GM19043 (cell line): ENCODE data around the gene FBXO45.
A peak's percentile ranks its signal among the peaks of the same experiment; 100 is the strongest.
"Not testable (repeated sequence)": the region's sequence is repeated elsewhere in the genome, so short reads cannot be mapped to it uniquely, and the experiment has no call there.

Source experiments
- ATAC-seq: cut with Tn5 transposase; IDR thresholded peaks from one replicate; pipeline ENCODE4 v1.9.1; 2021; ENCODE audit warnings: low read depth; ENCODE audit not compliant: unreplicated experiment

Gene FBXO45

DNA sequence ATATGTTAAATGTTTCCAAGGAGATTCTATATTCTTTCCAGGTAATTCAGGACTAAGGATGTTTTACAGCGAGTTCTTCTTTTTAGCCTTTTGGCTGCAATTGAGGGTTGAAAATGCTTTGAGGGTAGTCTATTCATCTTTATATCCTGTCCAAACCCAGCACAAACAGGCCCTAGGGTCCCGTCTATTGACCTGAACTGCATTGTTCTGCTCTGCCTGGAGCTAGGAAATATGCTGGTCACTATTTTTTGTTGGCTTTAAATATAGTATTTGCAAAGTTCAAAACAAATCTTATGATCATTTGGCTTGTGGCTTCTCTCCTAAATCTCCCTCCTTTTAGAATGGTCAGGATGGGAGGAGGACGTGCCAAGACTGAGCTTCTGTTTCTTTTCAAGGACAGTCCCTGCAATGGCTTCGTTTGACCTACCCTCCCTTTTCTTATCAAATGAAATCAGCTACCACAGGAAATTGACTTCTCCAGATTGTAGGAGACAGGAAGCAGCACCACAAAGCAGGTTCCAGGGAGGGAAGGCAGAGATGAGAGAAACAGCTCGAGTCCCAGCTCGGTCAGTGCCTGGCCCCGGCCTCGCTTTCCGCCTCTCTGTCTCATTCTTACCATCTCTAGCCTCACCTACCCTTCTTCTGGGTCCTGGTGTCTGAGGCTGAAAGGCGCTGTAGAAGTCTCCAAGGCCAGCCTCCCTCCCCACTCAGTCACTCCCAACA is 43.5 kb downstream of the FBXO45 start:
- ATAC-seq, result no peak

DNA sequence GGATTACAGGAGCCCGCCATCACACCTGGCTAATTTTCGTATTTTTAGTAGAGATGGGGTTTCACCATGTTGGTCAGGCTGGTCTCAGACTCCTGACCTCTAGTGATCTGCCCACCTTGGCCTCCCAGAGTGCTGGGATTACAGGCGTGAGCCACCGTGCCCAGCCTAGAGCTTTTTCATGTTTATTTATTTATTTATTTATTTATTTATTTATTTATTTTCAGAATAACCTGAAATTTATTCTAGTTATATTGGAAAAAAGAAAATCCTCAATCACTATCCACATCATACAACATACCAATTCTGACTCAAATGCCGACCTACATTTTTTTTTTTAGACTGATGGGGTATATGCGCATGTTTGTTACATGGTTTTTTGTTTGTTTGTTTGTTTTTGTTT is 46.8 kb downstream of the FBXO45 start:
- ATAC-seq, result not testable (repeated sequence)

DNA sequence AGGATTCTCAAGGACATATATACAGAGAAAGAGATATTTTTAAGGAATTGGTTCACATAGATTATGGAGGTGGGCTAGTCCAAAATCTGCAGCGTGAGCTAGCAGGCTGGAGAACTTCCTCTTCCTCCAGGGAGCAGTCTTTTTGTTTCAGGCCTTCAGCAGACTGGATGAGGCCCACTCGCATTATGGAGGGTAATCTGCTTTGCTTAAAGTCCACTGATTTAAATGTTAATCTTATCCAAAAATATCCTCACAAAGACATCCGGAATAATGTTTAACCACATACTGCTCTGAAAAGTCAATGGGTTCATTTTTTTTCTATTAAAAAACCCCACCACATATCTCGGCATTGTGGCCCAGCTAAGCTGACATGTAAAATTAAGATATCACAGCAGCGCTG is 48.8 kb downstream of the FBXO45 start:
- ATAC-seq, result no peak

DNA sequence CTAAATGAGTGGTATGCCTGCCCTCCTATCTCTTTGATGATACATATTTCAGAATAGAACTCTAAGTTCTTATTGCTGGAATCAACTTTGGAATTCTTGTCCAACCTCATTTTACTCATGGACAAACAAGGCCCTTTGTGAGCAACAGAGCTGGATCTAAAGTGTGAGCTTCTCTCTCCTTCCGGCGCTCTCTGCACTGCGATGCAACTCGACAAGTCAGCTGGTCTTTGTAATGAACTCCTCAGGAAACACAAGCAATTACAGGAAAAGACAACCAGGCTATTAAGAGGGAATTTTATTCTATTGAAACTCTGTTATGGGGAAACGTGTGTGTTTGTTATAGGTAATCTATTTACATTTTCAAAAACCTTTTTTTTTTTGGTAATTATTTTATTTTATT is 50.8 kb downstream of the FBXO45 start:
- no peak for ATAC-seq

DNA sequence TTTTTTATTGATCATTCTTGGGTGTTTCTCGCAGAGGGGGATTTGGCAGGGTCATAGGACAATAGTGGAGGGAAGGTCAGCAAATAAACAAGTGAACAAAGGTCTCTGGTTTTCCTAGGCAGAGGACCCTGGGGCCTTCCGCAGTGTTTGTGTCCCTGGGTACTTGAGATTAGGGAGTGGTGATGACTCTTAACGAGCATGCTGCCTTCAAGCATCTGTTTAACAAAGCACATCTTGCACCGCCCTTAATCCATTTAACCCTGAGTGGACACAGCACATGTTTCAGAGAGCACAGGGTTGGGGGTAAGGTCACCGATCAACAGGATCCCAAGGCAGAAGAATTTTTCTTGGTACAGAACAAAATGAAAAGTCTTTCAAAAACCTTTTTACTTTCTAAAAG is 51.2 kb downstream of the FBXO45 start:
- ATAC-seq, result not testable (repeated sequence)

DNA sequence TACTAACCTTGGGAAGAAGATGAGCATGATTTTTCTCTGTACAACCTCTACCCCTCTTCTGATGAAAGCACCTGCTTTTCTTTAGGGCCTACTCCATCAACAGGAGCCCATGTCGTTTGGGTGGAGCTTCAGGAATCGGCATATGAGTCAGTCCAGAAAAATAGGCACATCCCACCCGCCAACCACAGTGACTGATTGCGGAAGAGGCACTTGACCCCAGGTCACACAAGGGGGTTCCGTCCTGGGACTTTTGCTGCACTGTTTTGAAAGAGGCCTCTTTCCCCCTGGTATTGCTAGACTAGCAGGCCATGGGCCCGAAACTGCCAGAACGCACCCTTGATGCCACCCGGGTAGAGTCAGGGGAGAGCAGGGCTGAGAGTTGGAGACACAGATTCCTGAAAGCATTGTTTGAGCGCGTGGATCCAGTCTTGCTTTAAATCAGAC is 51.7 kb downstream of the FBXO45 start:
- ATAC-seq, result no peak

DNA sequence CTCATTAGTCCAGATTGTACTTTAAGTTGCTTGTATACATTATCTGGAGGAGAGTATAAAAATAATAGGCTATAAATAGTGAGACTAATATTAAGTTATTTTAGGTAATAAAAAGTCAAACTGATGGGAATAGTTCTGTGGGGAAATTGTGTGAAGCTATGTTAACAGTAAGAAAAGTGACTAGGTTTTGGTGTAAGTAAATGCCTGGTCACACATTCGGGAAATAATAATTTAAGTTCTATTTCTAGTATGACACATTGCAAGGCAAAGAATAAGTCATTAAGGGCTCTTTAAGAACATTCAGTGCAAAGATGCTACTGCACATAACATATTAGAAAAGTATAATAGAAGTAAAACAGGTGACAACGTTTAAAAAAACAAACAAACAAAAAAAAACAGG is 52.2 kb downstream of the FBXO45 start:
- ATAC-seq, result no peak

DNA sequence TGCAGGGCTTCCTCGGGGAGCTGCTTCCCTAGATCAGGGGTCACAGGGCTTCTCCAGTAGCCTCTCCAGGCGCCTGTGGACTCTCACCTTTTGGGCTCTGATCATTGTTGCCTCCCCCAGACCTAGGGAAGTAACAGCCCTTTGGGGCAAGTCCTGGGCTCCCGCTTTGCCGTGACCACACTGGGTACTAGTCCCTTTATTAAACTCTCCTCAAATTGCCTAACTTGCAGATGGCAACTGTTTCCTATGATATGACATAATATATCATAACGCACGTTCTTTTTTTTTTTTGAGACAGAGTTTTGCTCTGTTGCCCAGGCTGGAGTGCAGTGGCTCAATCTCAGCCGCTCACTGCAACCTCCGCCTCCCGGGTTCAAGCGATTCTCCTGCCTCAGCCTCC is 53.2 kb downstream of the FBXO45 start:
- no peak for ATAC-seq

DNA sequence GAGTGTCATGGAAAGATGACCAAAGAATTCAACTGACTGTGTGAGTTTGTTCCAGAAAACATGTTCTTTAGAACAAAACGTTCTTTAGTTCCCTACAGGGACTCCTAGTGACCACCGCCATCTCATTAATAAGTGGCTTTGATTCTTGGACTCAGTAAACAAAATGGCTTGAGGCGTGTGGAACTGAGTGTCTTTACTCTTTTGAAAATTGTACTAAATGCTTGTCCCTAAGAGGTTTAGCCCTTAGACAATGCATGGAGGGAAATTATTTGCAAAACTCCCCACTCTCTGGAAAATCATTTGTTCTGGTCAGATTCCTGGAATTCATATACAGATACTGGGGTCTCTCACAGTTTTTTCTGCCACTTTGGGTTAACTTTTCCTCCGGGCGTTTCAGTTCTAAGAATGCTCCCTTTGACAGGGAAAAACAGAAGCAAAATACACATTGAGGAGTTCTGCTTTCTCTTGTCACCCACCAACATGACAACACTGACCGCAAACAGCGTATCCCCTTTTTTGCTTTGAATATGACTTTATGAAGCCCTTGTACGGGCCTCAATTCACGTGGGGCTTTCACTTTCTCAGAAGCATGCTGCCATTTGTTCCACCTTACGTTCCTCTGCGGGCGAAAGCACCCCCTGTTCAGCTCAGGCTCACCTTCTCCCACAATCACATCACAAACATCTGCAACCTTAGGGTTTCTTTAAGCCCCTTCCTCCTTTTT is 55.8 kb downstream of the FBXO45 start:
- no peak for ATAC-seq

DNA sequence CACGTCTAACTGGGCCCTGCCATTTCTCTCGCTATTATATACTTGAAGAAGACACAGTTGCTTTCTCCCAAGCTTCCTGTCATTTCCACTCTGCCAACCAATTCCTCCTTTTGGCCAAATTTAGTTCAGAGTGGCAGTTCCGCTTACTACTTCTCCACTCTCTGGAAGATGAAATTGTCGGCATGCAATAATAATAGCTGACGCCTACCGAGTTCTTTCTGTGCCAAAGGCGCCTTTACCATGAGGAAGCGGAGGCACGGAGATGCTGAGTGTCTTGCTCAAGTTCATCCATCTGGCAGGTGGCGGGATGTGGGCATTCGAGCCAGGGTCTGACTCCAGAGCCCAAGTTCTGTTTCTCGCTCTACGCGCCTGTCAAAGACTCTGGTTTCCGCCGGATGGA is 56.4 kb downstream of the FBXO45 start:
- no peak for ATAC-seq

DNA sequence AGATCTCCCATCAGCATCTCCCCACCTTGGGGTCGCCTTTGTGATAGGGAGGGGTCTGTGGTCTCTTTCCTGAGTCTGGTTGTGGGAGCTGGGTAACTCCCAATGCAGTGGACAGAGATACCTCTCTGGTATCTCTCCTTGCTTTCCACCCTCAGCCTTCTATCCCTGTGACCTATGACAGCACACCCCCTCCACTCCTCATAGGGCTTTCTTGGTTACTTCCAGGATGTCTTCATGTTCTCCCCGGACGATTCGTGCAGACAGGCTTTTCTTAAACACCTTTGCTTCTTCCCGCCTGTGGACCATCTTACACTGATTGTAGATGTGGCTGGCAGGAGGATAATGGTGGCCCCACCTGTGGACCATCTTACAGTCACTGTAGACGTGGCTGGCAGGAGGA is 56.9 kb downstream of the FBXO45 start:
- ATAC-seq, result no peak

DNA sequence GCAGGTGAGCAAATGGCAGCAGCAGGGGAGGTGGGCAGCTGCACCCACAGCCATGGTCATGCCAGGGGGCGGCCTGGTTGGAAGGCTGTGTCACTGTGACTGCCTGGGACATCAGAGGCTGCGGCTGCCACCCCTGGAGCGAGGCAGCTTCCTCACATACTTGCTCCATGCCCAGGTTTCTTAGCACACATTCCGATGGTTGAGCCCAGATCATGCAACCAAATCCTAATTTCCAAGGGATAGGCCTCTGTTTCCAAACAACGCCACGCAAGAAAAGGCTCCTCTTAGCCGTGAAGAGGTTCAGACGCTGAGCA is 59.4 kb downstream of the FBXO45 start:
- no peak for ATAC-seq

DNA sequence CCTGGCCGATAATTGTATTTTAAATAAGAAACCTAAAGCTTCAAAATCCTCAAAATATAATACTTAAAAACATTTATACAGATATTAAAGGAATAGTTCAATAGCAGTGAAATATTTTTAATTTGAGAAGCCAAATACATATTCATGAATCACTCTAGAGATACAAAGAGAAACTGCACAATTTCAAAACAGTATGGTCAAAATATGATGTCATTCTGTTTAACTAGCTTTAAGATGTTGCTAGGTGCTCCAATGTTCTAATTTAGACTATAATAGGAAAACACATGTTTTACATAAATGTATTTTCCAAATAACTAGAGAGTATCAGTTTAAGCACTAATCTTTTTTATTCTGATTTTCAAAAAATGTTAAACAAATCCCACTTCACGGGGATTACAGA is 60.8 kb downstream of the FBXO45 start:
- ATAC-seq, result no peak

DNA sequence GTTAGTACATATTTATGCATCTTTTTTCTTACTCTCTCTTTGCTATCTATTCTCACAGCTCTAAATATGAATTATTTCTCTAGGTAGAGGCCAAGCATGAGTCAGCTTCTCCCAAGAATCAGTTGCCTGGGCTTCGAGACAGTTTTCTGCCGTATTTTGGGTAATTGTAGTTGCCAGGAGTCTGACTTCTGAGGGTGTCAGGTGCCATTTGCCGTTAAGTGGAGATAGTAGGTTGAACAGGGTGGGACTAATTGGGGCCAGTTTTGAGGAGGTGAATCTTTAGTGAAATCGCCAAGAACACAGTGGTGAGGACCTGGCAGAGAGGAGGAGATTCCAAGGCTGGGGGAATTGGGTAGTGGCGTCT is 63.2 kb downstream of the FBXO45 start:
- no peak for ATAC-seq

DNA sequence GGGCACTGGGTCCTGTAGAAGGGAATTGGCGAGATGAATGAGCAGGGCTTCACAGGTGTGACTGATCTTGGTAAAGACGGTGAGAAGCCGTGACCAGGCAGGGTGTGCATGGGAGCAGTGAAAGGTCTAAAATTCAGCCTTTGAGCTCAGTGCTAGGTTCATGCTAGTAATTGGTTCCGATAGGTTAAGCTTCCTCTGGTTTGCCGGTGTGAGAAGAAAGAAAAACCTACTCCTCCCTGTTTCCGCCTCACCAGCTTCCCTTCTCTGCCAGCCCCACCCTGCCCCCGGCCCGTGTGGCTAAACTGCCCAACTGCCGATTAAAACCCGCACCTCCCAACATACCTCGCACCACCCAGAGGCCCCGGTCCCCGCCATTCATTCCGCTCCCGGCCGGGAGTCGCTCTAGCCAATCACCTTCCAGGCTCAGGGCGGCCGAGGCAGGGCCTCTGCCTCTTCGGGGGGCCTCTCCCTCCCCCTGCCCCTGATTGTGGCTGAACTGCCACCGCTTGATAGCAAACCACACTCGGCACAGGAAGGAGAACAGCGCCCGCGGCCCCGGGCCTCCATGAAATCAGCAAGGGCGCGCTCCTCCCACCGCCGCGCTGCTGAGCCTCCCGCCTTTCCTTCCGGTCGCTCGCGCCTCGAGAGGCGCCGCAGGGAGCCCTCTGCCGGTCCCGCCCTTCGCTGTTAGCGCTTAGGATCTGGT is 63.7 kb downstream of the FBXO45 start:
- ATAC-seq, result peak; percentile 74

DNA sequence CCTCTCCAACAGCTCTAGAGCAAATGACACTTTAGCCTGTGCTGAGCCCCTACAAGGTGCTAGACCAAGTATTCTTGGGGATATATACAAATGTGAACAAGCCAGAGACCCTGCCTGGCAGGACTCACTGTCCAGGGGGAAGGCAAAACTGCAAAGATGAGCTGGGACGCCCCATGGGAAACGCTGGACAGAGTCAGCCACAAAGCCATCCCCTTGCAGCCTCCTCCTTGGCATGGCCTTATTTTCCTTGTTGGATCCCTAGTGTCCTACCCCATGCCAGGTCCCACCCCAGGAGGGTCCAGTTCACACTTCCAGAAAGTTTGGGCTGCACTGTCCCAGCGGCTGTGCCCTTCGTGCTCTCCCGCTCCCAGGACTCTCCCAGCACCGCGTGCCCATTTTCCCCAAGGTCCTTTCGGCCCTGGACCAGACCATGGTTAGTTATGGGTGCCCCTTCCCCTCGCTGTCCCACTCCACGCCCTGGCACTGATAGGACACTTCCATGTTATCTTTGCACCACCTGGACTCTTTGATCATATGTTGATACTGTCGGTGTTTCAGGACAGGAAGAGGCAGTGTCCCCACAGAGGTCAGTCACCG is 65.2 kb downstream of the FBXO45 start:
- no peak for ATAC-seq

DNA sequence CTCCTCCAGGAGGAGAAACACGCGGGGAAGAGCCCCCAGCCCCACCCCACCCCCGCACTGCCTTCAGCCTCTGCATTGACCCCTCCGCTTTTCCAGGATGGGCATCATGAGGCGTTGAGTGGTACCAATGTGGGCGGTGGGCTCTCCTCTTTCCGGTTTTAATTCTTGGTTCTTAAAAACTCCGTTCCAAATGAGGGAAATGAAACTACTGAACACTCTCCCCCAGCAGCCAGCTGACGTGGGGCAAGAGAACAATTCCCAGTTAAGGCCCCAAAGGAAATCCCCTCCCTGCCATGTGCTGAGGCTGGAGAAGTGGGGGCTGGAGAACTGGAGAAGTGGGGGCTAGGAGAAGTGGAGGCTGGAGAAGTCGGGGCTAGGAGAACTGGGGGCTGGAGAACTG is 65.8 kb downstream of the FBXO45 start:
- no peak for ATAC-seq

DNA sequence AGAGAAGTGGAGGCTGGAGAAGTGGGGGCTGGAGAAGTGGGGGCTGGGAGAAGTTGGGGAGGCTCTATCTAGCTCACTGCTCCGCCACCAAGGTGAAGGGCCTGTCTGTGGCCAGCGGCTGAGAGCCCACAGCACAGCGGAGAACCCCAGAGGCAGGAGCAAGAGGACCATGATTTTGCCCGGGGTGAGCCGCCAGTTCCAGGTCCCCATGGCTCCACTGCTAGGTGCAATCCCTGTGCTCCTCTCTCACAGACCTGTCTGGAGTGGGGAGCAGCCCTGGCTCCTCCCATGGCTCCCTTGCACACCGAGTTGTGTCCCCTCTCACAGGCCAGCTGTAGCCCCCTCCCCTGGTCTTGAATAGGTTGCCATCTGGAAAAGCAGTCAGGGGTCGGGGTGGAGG is 66.4 kb downstream of the FBXO45 start:
- ATAC-seq, result no peak

DNA sequence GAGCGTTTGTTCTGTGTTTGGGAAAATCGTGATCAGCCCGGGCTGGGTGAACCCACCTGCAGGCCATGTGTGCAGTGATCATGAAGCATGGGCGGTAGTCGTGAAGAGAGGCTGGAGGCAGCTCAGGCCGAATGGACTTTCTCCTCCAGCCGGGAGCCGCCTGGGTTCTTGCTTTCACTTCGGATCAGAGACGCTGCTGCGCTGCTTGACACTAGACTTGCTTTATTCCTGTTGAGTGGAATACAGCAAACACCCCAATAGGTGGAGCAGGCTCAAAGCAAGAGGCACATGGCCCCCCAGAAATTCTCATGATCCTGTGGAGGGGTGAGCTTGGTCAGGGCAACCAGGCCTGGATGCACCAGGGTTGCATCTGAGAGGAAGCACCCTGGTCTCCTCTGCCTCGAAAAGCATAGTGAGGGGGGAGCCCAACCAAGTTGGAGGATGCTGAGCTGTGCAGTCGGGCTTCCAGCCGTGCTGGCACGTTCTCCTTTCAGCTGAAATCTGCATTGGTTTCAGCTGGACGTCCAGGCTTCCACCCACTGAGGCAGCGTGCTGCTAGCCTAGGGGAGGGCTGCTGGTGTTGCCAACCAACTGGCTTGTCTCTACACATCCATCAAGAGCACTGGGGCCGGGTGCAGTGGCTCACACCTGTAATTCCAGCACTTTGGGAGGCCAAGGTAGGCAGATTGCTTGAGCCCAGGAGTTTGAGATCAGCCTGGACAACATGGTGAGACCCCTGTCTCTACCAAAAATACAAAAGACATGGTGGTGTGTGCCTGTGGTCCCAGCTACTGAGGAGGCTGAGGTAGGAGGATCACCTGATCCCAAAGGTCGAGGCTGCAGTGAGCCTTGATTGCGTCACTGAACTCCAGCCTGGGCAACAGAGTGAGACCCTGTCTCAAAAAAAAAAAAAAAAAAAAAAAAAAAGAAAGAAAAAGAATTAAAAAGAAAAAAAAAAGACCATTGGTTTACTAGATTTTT is 68.2 kb downstream of the FBXO45 start:
- no peak for ATAC-seq

DNA sequence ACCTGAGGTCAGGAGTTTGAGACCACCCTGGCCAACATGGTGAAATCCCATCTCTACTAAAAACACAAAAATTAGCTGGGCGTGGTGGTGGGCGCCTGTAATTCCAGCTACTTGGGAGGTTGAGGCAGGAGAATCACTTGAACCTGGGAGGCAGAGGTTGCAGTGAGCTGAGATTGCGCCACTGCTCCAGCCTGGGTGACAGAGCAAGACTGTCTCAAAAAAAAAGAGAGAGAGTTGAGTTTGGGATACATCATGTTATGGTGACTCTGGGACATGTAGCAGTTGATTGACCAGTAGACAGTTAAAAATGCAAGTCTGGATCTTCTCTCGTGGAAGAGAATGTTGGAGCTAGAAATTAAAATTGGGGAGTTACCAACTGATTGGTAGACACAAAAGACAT is 69.5 kb downstream of the FBXO45 start:
- not testable (repeated sequence) for ATAC-seq
